ENCODE results near the gene STK24.
A peak's percentile ranks its signal among the peaks of the same experiment; 100 is the strongest.

The STK24 gene

GRCh38 chr13:98493042-98493712 lies 83.7 kb downstream of the STK24 start:
- no peak for DNase-seq (ENCODE audit: low read depth in 4 of 4, low spot score in 1 of 4)

- DNase-seq (ENCODE audit: low read depth in 4 of 4, low spot score in 1 of 4): no peak
Measured at GRCh38 chr13:98492335-98493041, 84.4 kb downstream of the STK24 start.

- no peak for DNase-seq (ENCODE audit: low read depth in 4 of 4, low spot score in 1 of 4)
Measured at GRCh38 chr13:98490866-98491265, 86.0 kb downstream of the STK24 start.

GRCh38 chr13:98490195-98490836 lies 86.6 kb downstream of the STK24 start:
- no peak for DNase-seq (ENCODE audit: low read depth in 4 of 4, low spot score in 1 of 4)

- no peak for DNase-seq (ENCODE audit: low read depth in 4 of 4, low spot score in 1 of 4)
Measured at GRCh38 chr13:98489446-98490194, 87.3 kb downstream of the STK24 start.

- no peak for DNase-seq (ENCODE audit: low read depth in 4 of 4, low spot score in 1 of 4)
Measured at GRCh38 chr13:98488736-98489135, 88.2 kb downstream of the STK24 start.

GRCh38 chr13:98487522-98487921 lies 89.4 kb downstream of the STK24 start:
- no peak for DNase-seq (ENCODE audit: low read depth in 4 of 4, low spot score in 1 of 4)

GRCh38 chr13:98487016-98487415 lies 89.9 kb downstream of the STK24 start:
- DNase-seq (ENCODE audit: low read depth in 4 of 4, low spot score in 1 of 4): no peak

- no peak for DNase-seq (ENCODE audit: low read depth in 4 of 4, low spot score in 1 of 4)
Measured at GRCh38 chr13:98486412-98486811, 90.5 kb downstream of the STK24 start.

GRCh38 chr13:98485561-98485960 lies 91.3 kb downstream of the STK24 start:
- no peak for DNase-seq (ENCODE audit: low read depth in 4 of 4, low spot score in 1 of 4)

GRCh38 chr13:98484289-98485219 lies 92.4 kb downstream of the STK24 start:
- peak in 2 of 4 experiments; percentile 40 to 52 for DNase-seq (ENCODE audit: low read depth in 4 of 4, low spot score in 1 of 4)

GRCh38 chr13:98483601-98484288 lies 93.2 kb downstream of the STK24 start:
- no peak for DNase-seq (ENCODE audit: low read depth in 4 of 4, low spot score in 1 of 4)

- DNase-seq (ENCODE audit: low read depth in 4 of 4, low spot score in 1 of 4): no peak
Measured at GRCh38 chr13:98482476-98483444, 94.1 kb downstream of the STK24 start.

- peak in 1 of 4 experiments; percentile 32 for DNase-seq (ENCODE audit: low read depth in 4 of 4, low spot score in 1 of 4)
Measured at GRCh38 chr13:98480915-98481877, 95.7 kb downstream of the STK24 start.

- DNase-seq (ENCODE audit: low read depth in 4 of 4, low spot score in 1 of 4): no peak
Measured at GRCh38 chr13:98479496-98480003, 97.4 kb downstream of the STK24 start.

- DNase-seq (ENCODE audit: low read depth in 4 of 4, low spot score in 1 of 4): no peak
Measured at GRCh38 chr13:98478189-98479129, 98.4 kb downstream of the STK24 start.
